Trophoblast cell (in vitro differentiated cells and primary cell): ENCODE measurements around the gene CENPVL1.
"Not testable (repeated sequence)": the region's sequence is repeated elsewhere in the genome, so short reads cannot be mapped to it uniquely, and the experiment has no call there.

ENCODE experiments used
- DNase-seq, 2 donors: peaks; one replicate each; pipeline ENCODE4 v3.0.0-alpha.2; 2016
- H2AFZ ChIP-seq: 2 replicates; pipeline ENCODE4 v1.6.1; 2013; ENCODE audit warnings: low read length, moderate library complexity, mild to moderate bottlenecking; ENCODE audit not compliant: insufficient read depth, poor library complexity
- H2AK5ac ChIP-seq: 2 replicates; pipeline ENCODE4 v1.6.1; 2013; ENCODE audit warnings: mild to moderate bottlenecking, low read length
- H2BK120ac ChIP-seq: 2 replicates; pipeline ENCODE4 v1.6.1; 2013; ENCODE audit warnings: low read length, mild to moderate bottlenecking, moderate library complexity; ENCODE audit not compliant: insufficient read depth, poor library complexity
- H2BK12ac ChIP-seq: 2 replicates; pipeline ENCODE4 v1.6.1; 2013; ENCODE audit warnings: mild to moderate bottlenecking, low read length, moderate library complexity
- H2BK5ac ChIP-seq: 2 replicates; pipeline ENCODE4 v1.6.1; 2013; ENCODE audit warnings: low read length, low read depth, moderate library complexity, mild to moderate bottlenecking; ENCODE audit not compliant: poor library complexity
- H3K14ac ChIP-seq: 2 replicates; pipeline ENCODE4 v1.6.1; 2013; ENCODE audit warnings: mild to moderate bottlenecking, low read length
- H3K18ac ChIP-seq: 2 replicates; pipeline ENCODE4 v1.6.1; 2013; ENCODE audit warnings: mild to moderate bottlenecking, low read length
- H3K23ac ChIP-seq: 2 replicates; pipeline ENCODE4 v1.6.1; 2013; ENCODE audit warnings: low read length
- H3K27ac ChIP-seq: 2 replicates; pipeline ENCODE4 v1.5.1; 2013; ENCODE audit warnings: low read depth, mild to moderate bottlenecking, inconsistent platforms, low read length, moderate library complexity
- H3K27me3 ChIP-seq: 2 replicates; pipeline ENCODE4 v1.6.1; 2013; ENCODE audit warnings: inconsistent platforms, mild to moderate bottlenecking, low read length, moderate library complexity; ENCODE audit not compliant: insufficient read depth
- H3K36me3 ChIP-seq, 2 experiments: 1 replicate in 1 of 2; 2 replicates in 1 of 2; pipeline ENCODE4 v1.6.1; 2013; ENCODE audit warnings: low read length in 2 of 2, mild to moderate bottlenecking in 2 of 2, moderate library complexity in 1 of 2; ENCODE audit not compliant: insufficient read depth in 2 of 2, control insufficient read depth in 1 of 2
- H3K4ac ChIP-seq: 2 replicates; pipeline ENCODE4 v1.6.1; 2013; ENCODE audit warnings: low read depth, mild to moderate bottlenecking, low read length, moderate library complexity
- H3K4me1 ChIP-seq, 2 experiments: 1 replicate in 1 of 2; 2 replicates in 1 of 2; pipeline ENCODE4 v1.6.1; 2013; ENCODE audit warnings: low read length in 2 of 2, mild to moderate bottlenecking in 2 of 2, moderate library complexity in 1 of 2; ENCODE audit not compliant: insufficient read depth in 2 of 2, control insufficient read depth in 1 of 2
- H3K4me2 ChIP-seq: 2 replicates; pipeline ENCODE4 v1.6.1; 2013; ENCODE audit warnings: inconsistent platforms, mild to moderate bottlenecking, low read length, moderate library complexity
- H3K4me3 ChIP-seq: 2 replicates; pipeline ENCODE4 v1.5.1; 2013; ENCODE audit warnings: mild to moderate bottlenecking, low read depth, low read length, inconsistent platforms
- H3K79me1 ChIP-seq: one replicate; pipeline ENCODE4 v1.6.1; 2013; ENCODE audit warnings: low read length
- H3K79me2 ChIP-seq: 2 replicates; pipeline ENCODE4 v1.6.1; 2013; ENCODE audit warnings: low read length, mild to moderate bottlenecking; ENCODE audit not compliant: control insufficient read depth, insufficient read depth, poor library complexity
- H3K9ac ChIP-seq: 2 replicates; pipeline ENCODE4 v1.6.1; 2013; ENCODE audit warnings: mild to moderate bottlenecking, low read length
- H3K9me3 ChIP-seq: 2 replicates; pipeline ENCODE4 v1.6.1; 2013; ENCODE audit warnings: low read depth, mild to moderate bottlenecking, control low read depth, inconsistent platforms, low read length; ENCODE audit not compliant: insufficient read depth
- H4K12ac ChIP-seq: 2 replicates; pipeline ENCODE4 v1.6.1; 2013; ENCODE audit warnings: low read depth, mild to moderate bottlenecking, low read length, moderate library complexity
- H4K8ac ChIP-seq: 2 replicates; pipeline ENCODE4 v1.6.1; 2013; ENCODE audit warnings: low read depth, mild to moderate bottlenecking, low read length, moderate library complexity
- H4K91ac ChIP-seq: one replicate; pipeline ENCODE4 v1.6.1; 2013; ENCODE audit warnings: low read depth, mild to moderate bottlenecking, low read length, moderate library complexity
- WGBS: extraction: QIAGEN DNeasy Blood & Tissue Kit; methylation state at CpG from one replicate; pipeline ENCODE4 v1.1.7; 2013; ENCODE audit warnings: missing lambda C conversion rate; ENCODE audit not compliant: insufficient read length, insufficient coverage; ENCODE audit errors: extremely low coverage; 5-methylcytosine and 5-hydroxymethylcytosine counted together

Gene CENPVL1

GRCh38 chrX:51682720-51683062 lies 27.6 kb upstream of the CENPVL1 start, which contains the start of gene CENPVL2:
Gene CENPVL2, minus strand, starts transcription at chrX:51682831. Its CDS starts 0 bp downstream, at chrX:51682831.
- H3K4me1 ChIP-seq, DNase-seq, H3K9ac ChIP-seq, H2AK5ac ChIP-seq, H4K12ac ChIP-seq, H3K4me2 ChIP-seq, H3K18ac ChIP-seq, H3K14ac ChIP-seq, H3K36me3 ChIP-seq, H4K8ac ChIP-seq, H3K9me3 ChIP-seq, H2BK5ac ChIP-seq, H4K91ac ChIP-seq, H3K79me1 ChIP-seq, H3K4ac ChIP-seq, H3K23ac ChIP-seq, H3K27ac ChIP-seq, H3K27me3 ChIP-seq, H3K79me2 ChIP-seq, H2BK12ac ChIP-seq, H3K4me3 ChIP-seq, H2AFZ ChIP-seq, H2BK120ac ChIP-seq: not testable (repeated sequence)
- WGBS, result no CpG with 5 or more reads among the region's 30 CpGs

- Histone ChIP-seq H3K79me2 (no peaks in the 10 kb centered on the region), H3K4me3 (no peak overlapping the region), H4K91ac (no peak overlapping the region), H3K4ac (no peak overlapping the region), H3K36me3 (no peaks in the 10 kb centered on the region), H3K18ac (no peak overlapping the region), H3K23ac (no peak overlapping the region), H2BK12ac (no peak overlapping the region), H3K14ac (no peak overlapping the region), H2BK120ac (no peak overlapping the region), H4K8ac (no peak overlapping the region), H3K9ac (no peak overlapping the region), H2AK5ac (no peak overlapping the region), H3K79me1 (no peaks in the 10 kb centered on the region), H2BK5ac (no peak overlapping the region), H3K27me3 (no peaks in the 10 kb centered on the region), H3K4me2 (no peak overlapping the region), H3K27ac (no peak overlapping the region), H4K12ac (no peak overlapping the region), H3K9me3 (no peaks in the 10 kb centered on the region), H3K4me1 (no peaks in the 10 kb centered on the region), H2AFZ (no peak overlapping the region)
- no CpG with 5 or more reads among the region's 6 CpGs for WGBS
- DNase-seq, result no peak
Observed at GRCh38 chrX:51694254-51694653, 16.1 kb upstream of the CENPVL1 start.

GRCh38 chrX:51697397-51697796 lies 12.9 kb upstream of the CENPVL1 start:
- no peak overlapping the region for H3K4ac ChIP-seq
- no peak overlapping the region for H3K23ac ChIP-seq
- no peak overlapping the region for H3K4me3 ChIP-seq
- no peak overlapping the region for H2AK5ac ChIP-seq
- H3K4me2 ChIP-seq, result no peak overlapping the region
- no CpG with 5 or more reads among the region's 8 CpGs for WGBS
- no peaks in the 10 kb centered on the region for H3K4me1 ChIP-seq
- H3K14ac ChIP-seq, result no peak overlapping the region
- H2BK5ac ChIP-seq, result no peak overlapping the region
- H3K9ac ChIP-seq, result no peak overlapping the region
- no peaks in the 10 kb centered on the region for H3K27me3 ChIP-seq
- no peak overlapping the region for H4K8ac ChIP-seq
- no peak overlapping the region for H3K27ac ChIP-seq
- H4K91ac ChIP-seq, result no peak overlapping the region
- no peak overlapping the region for H2AFZ ChIP-seq
- no peak overlapping the region for H4K12ac ChIP-seq
- H3K36me3 ChIP-seq, result no peaks in the 10 kb centered on the region
- H3K79me2 ChIP-seq, result no peaks in the 10 kb centered on the region
- H3K18ac ChIP-seq, result no peak overlapping the region
- H2BK12ac ChIP-seq, result no peak overlapping the region
- no peaks in the 10 kb centered on the region for H3K79me1 ChIP-seq
- no peaks in the 10 kb centered on the region for H3K9me3 ChIP-seq
- H2BK120ac ChIP-seq, result no peak overlapping the region
- DNase-seq, result no peak

GRCh38 chrX:51712943-51713647 lies 2.8 kb downstream of the CENPVL1 start:
- H3K4me3 ChIP-seq, H3K27ac ChIP-seq, H3K23ac ChIP-seq, H3K9ac ChIP-seq, H3K36me3 ChIP-seq, H3K9me3 ChIP-seq, H4K12ac ChIP-seq, H3K4me1 ChIP-seq, H3K18ac ChIP-seq, H4K8ac ChIP-seq, H3K4ac ChIP-seq, H4K91ac ChIP-seq, H2AK5ac ChIP-seq, H3K79me2 ChIP-seq, H3K14ac ChIP-seq, H3K4me2 ChIP-seq, DNase-seq, H3K79me1 ChIP-seq, H2BK5ac ChIP-seq, H2BK120ac ChIP-seq, H3K27me3 ChIP-seq, H2AFZ ChIP-seq, H2BK12ac ChIP-seq: not testable (repeated sequence)
- WGBS, result no CpG with 5 or more reads among the region's 18 CpGs
